Thyroid gland (tissue), 4 donors: ENCODE measurements around the gene OTOP1. TPM values are rescaled to one million over a fixed set of nuclear protein-coding genes. Genes with fewer than 3 reads are reported as not detected.
"Not testable (repeated sequence)": the region's sequence is repeated elsewhere in the genome, so short reads cannot be mapped to it uniquely, and the experiment has no call there.

Source experiments
- DNase-seq, 2 donors: peaks; one replicate each; pipeline ENCODE4 v3.0.0-alpha.2; 2019
- H3K27ac ChIP-seq, 3 donors: fragments of 200-600 bp; sonication (generic); 1 replicate in 2 of 3; 2 replicates in 1 of 3; pipeline ENCODE4 v1.5.1; 2016 to 2019; ENCODE audit warnings: mild to moderate bottlenecking in 1 of 3, moderate library complexity in 1 of 3
- H3K27me3 ChIP-seq: fragments of 200-600 bp; sonication (generic); one replicate; pipeline ENCODE4 v1.5.1; 2019
- H3K36me3 ChIP-seq, 2 donors: fragments of 200-600 bp; sonication (generic); one replicate each; pipeline ENCODE4 v1.5.1; 2016 to 2019
- H3K4me1 ChIP-seq, 2 donors: fragments of 200-600 bp; sonication (generic); one replicate each; pipeline ENCODE4 v1.5.1; 2017 to 2019
- H3K4me3 ChIP-seq, 3 donors: fragments of 200-600 bp; sonication (generic); replicated peaks in 1 of 3; 1 replicate in 2 of 3; 2 replicates in 1 of 3; pipeline ENCODE4 v1.5.1; 2016; ENCODE audit warnings: mild to moderate bottlenecking in 1 of 3
- H3K9me3 ChIP-seq: fragments of 200-600 bp; sonication (generic); one replicate; pipeline ENCODE4 v1.5.1; 2017
- POLR2A ChIP-seq, 2 donors: fragments of 450-650 bp; IDR thresholded peaks; one replicate each; pipeline ENCODE4 v1.6.1; 2017; ENCODE audit warnings: antibody characterized with exemption in 2 of 2, mild to moderate bottlenecking in 2 of 2, moderate library complexity in 1 of 2
- WGBS, 2 donors: methylation state at CpG; one replicate each; pipeline ENCODE4 v1.1.5; 2017; 5-methylcytosine and 5-hydroxymethylcytosine counted together
- intact Hi-C: fragments of 100-400 bp; cut with DNase I; formaldehyde crosslinking; loops from one replicate; pipeline ENCODE4 v1.15.1; 2023
- total RNA-seq, 4 donors: library from RNA; depleted of rRNA; stranded (reverse); fragments of >200 nt; gene quantifications; one replicate each; pipeline ENCODE4 v1.2.3, GENCODE V29; 2016
- TF ChIP-seq, protein P1 (sequence below), 6 experiments: fragments of 200-600 bp in 3 of 6; fragments of 450-650 bp in 3 of 6; sonication (generic) in 3 of 6; IDR thresholded peaks; one replicate each; pipeline ENCODE4 v1.5.1; 2016 to 2019; ENCODE audit warnings: antibody characterized with exemption in 6 of 6, mild to moderate bottlenecking in 2 of 6, inconsistent platforms in 1 of 6, moderate library complexity in 1 of 6

The OTOP1 gene
- total RNA-seq, 4 donors from 2014 or later: not detected

DNA sequence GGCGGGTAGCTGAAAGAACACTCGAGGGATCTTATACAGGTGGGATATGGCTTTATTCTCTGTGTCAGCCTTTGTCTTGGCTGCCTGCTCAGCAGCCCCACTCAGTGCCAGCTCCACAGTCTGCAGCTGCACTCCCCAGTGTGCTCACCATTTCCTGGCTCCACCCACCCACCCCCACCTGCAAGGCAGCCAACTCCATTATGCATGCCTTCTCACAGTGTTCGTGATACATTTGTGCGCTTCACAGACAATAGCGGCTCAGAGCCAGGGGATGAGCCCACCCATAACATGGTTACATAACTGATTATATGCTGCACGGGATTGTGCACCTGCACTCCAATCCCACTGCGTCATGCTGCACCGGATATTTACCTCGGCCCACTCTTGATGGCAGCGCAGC is 30.1 kb upstream of the OTOP1 start:
- Histone ChIP-seq H3K27ac (no peak overlapping the region), H3K27me3 (no peaks in the 10 kb centered on the region), H3K4me3 (no peak overlapping the region), H3K9me3 (no peaks in the 10 kb centered on the region), H3K36me3 (no peaks in the 10 kb centered on the region), H3K4me1 (no peaks in the 10 kb centered on the region)
- DNase-seq: no peak
- TF ChIP-seq, protein P1, sequence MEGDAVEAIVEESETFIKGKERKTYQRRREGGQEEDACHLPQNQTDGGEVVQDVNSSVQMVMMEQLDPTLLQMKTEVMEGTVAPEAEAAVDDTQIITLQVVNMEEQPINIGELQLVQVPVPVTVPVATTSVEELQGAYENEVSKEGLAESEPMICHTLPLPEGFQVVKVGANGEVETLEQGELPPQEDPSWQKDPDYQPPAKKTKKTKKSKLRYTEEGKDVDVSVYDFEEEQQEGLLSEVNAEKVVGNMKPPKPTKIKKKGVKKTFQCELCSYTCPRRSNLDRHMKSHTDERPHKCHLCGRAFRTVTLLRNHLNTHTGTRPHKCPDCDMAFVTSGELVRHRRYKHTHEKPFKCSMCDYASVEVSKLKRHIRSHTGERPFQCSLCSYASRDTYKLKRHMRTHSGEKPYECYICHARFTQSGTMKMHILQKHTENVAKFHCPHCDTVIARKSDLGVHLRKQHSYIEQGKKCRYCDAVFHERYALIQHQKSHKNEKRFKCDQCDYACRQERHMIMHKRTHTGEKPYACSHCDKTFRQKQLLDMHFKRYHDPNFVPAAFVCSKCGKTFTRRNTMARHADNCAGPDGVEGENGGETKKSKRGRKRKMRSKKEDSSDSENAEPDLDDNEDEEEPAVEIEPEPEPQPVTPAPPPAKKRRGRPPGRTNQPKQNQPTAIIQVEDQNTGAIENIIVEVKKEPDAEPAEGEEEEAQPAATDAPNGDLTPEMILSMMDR (IDR thresholded peaks at IDR 0.05): no peak
- TF ChIP-seq POLR2A (IDR thresholded peaks at IDR 0.05): no peak
- intact Hi-C loops: loop anchor here (10.0 kb wide), 1 partner anchor 78 kb away; no protein-coding TSS in a partner anchor
- 71 to 76% methylated on average over 10 of the region's 10 CpGs for WGBS, 2 donors

DNA sequence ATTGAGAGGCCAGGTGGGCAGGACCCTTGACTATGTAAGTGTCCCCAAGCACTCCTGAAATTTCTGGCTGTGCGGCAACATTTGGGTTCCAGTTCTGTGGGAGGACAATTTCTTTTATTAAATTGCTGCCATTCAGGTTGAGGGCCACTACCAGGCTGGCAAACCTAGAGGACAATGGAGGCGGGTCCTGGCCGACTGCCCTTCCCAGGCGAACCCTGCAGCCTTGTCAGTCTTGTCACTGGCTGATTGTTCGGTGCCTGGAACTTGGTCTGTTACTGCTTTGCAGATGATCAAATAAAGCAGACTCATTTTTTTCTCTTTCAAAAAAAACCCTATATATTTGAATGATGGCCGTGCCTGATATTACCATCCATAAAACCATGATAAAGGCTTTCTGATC is 27.9 kb upstream of the OTOP1 start:
- TF ChIP-seq, protein P1 (IDR thresholded peaks at IDR 0.05): no peak
- TF ChIP-seq POLR2A (IDR thresholded peaks at IDR 0.05): no peak
- no peak for DNase-seq

DNA sequence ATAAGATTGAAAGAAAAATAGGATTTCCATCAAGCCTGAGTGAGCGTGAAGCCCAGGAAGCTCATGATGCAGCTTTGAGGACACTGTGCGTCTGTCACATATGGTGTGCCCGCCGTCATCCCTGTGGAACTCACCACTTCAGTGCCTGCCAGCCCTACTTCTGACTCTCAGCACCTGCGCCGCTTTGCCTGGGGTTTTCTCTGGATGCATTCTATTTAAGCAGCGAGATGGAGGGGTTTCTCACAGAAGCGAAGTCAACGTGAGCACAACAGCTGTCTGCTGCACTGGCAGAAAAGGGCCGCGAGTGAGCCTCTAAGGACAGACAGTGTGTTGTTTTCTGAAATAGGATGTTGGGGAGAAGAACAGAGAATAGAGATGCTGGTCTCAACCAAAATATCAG is 27.5 kb upstream of the OTOP1 start:
- no peak for DNase-seq
- no peak overlapping the region for H3K27ac ChIP-seq
- TF ChIP-seq, protein P1 (IDR thresholded peaks at IDR 0.05): no peak
- TF ChIP-seq POLR2A (IDR thresholded peaks at IDR 0.05): no peak
- intact Hi-C loops: loop anchor here (10.0 kb wide), 1 partner anchor 81 kb away; no protein-coding TSS in a partner anchor
- no peaks in the 10 kb centered on the region for H3K36me3 ChIP-seq
- H3K4me1 ChIP-seq: no peaks in the 10 kb centered on the region
- 76 to 84% methylated on average over 11 of the region's 11 CpGs for WGBS, 2 donors
- no peak overlapping the region for H3K4me3 ChIP-seq
- H3K9me3 ChIP-seq: no peaks in the 10 kb centered on the region
- H3K27me3 ChIP-seq: no peaks in the 10 kb centered on the region

More for the DNA sequence above, 27.9 kb upstream of the OTOP1 start:
- Histone ChIP-seq H3K4me3 (no peak overlapping the region), H3K27ac (no peak overlapping the region), H3K9me3 (no peaks in the 10 kb centered on the region), H3K4me1 (no peaks in the 10 kb centered on the region), H3K36me3 (no peaks in the 10 kb centered on the region), H3K27me3 (no peaks in the 10 kb centered on the region)
- 64 to 74% methylated on average over 6 of the region's 6 CpGs for WGBS, 2 donors
- intact Hi-C loops: loop anchor here (10.0 kb wide), 1 partner anchor 80 kb away; no protein-coding TSS in a partner anchor

DNA sequence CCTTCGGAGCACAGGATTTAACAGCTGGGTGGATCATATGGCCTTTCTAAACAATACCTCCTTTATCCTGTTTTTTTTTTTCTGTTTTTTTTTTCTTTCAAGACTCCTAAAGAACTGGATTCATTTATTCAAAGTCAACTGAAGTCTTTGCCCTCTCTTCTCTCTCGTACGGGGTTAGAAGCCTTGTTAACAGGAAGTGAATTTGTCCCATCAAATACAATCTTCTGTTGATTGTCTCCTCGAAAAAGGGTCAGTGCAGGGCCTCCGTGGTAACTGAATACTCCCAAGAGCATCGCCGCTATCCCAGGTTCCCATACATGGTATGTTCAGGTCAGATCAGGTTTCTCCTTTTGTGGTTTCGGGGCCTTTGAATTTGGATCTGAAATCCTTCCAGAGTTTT is 23.1 kb upstream of the OTOP1 start:
- Histone ChIP-seq H3K4me1 (peaks cover 11 to 15% of the 10 kb centered on the region in 2 donors), H3K36me3 (peaks cover 6 to 7% of the 10 kb centered on the region in 2 donors), H3K27me3 (no peaks in the 10 kb centered on the region), H3K4me3 (no peak overlapping the region), H3K9me3 (no peaks in the 10 kb centered on the region), H3K27ac (no peak overlapping the region)
- whole genome bisulfite sequencing, 2 donors: 84 to 87% methylated on average over 8 of the region's 8 CpGs
- no peak for TF ChIP-seq POLR2A (IDR thresholded peaks at IDR 0.05)
- TF ChIP-seq, protein P1 (IDR thresholded peaks at IDR 0.05): no peak
- intact Hi-C loops: loop anchor here (5.0 to 10.0 kb wide), 2 partner anchors 37 to 85 kb away; no protein-coding TSS in a partner anchor
- no peak for DNase-seq

DNA sequence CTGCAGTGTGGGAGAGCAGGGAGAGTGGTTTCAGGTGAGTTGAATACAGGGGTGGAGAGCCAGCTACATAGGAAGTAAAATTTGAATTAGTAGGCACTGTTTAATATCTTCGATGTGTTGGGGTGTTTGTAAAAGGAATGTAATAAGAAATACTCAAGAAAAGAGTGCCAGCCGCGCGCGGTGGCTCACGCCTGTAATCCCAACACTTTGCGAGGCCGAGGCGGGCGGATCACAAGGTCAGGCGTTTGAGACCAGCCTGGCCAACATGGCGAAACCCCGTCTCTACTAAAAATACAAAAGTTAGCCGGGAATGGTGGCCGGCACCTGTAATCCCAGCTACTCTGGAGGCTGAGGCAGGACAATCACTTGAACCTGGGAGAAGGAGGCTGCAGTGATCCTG is 22.6 kb upstream of the OTOP1 start:
- H3K9me3 ChIP-seq, H3K27ac ChIP-seq, DNase-seq, H3K27me3 ChIP-seq, H3K4me3 ChIP-seq: not testable (repeated sequence)
- intact Hi-C loops: loop anchor here (5.0 kb wide), 1 partner anchor 38 kb away; no protein-coding TSS in a partner anchor
- Histone ChIP-seq H3K36me3 (peaks cover 9 to 11% of the 10 kb centered on the region in 2 donors), H3K4me1 (peaks cover 11 to 15% of the 10 kb centered on the region in 2 donors)
- WGBS, 2 donors: 89 to 94% methylated on average over 15 of the region's 15 CpGs
